Endometrium (tissue), 2 donors: ENCODE results near the gene ATP2A1.
"Not testable (repeated sequence)": the region's sequence is repeated elsewhere in the genome, so short reads cannot be mapped to it uniquely, and the experiment has no call there.

Source experiments
- FAIRE-seq: peaks from 2 replicates; lab custom pipeline; 2012; peaks lifted over from hg19 to GRCh38; lab: Jason Lieb, UNC
- donor health status: control.
- donor health status: control.

ATP2A1 gene

GRCh38 chr16:28910086-28911031, 32.1 kb downstream of the ATP2A1 start:
- no peak for FAIRE-seq

- FAIRE-seq, result no peak
Measured at GRCh38 chr16:28912558-28912957, 34.3 kb downstream of the ATP2A1 start.

GRCh38 chr16:28913946-28914724, 35.8 kb downstream of the ATP2A1 start:
- FAIRE-seq, result no peak

GRCh38 chr16:28915181-28915580, 36.9 kb downstream of the ATP2A1 start:
- no peak for FAIRE-seq

- FAIRE-seq, result no peak
Measured at GRCh38 chr16:28917095-28917494, 38.8 kb downstream of the ATP2A1 start.

- no peak for FAIRE-seq
Measured at GRCh38 chr16:28918698-28919097, 40.4 kb downstream of the ATP2A1 start.

- FAIRE-seq, result no peak
Measured at GRCh38 chr16:28923231-28923587, 44.9 kb downstream of the ATP2A1 start.

GRCh38 chr16:28923652-28924398, 45.5 kb downstream of the ATP2A1 start:
- FAIRE-seq, result no peak

- no peak for FAIRE-seq
Measured at GRCh38 chr16:28924399-28924761, 46.1 kb downstream of the ATP2A1 start.

GRCh38 chr16:28924762-28925385, 46.6 kb downstream of the ATP2A1 start, which contains the start of gene RABEP2:
TSS of gene RABEP2 (minus strand) at chr16:28925238. CDS start at chr16:28925163, 75 bp downstream.
- no peak for FAIRE-seq

GRCh38 chr16:28925386-28926228, 47.3 kb downstream of the ATP2A1 start:
- FAIRE-seq, result no peak

- FAIRE-seq, result not testable (repeated sequence)
Measured at GRCh38 chr16:28926284-28926683, 48.0 kb downstream of the ATP2A1 start.

GRCh38 chr16:28927815-28928214, 49.5 kb downstream of the ATP2A1 start:
- FAIRE-seq, result no peak

GRCh38 chr16:28930203-28930602, 51.9 kb downstream of the ATP2A1 start:
- no peak for FAIRE-seq

- FAIRE-seq, result no peak
Measured at GRCh38 chr16:28930652-28931051, 52.4 kb downstream of the ATP2A1 start.

- FAIRE-seq, result no peak
Measured at GRCh38 chr16:28931801-28932225, 53.5 kb downstream of the ATP2A1 start, which contains the start of gene CD19. TSS of gene CD19 (plus strand) at chr16:28931971. CDS start at chr16:28932001, 30 bp downstream.

GRCh38 chr16:28932339-28933141, 54.3 kb downstream of the ATP2A1 start:
- no peak for FAIRE-seq

- no peak for FAIRE-seq
Measured at GRCh38 chr16:28933171-28933570, 54.9 kb downstream of the ATP2A1 start.

- no peak for FAIRE-seq
Measured at GRCh38 chr16:28935346-28935745, 57.1 kb downstream of the ATP2A1 start.
